HepG2 (cell line): ENCODE results near the gene TAF1B. TPM values are rescaled to one million over a fixed set of nuclear protein-coding genes. Genes with fewer than 3 reads are reported as not detected.

Source experiments
- EZH2 ChIP-seq: conservative IDR thresholded peaks from 2 replicates; pipeline ENCODE4 v1.6.1; 2012; ENCODE audit warnings: mild to moderate bottlenecking, low read depth, low read length, moderate library complexity
- HDAC6 ChIP-seq: fragments of 200-600 bp; sonication (generic); IDR thresholded peaks from 2 replicates; pipeline ENCODE4 v1.7.0; 2017; ENCODE audit warnings: mild to moderate bottlenecking, antibody characterized with exemption, low read length, low read depth
- HMGA1 ChIP-seq: sonication (generic); formaldehyde crosslinking; conservative IDR thresholded peaks from 2 replicates; pipeline ENCODE4 v1.4.0; 2020; ENCODE audit warnings: missing genetic modification reagents
- KDM2A ChIP-seq: sonication (generic); formaldehyde crosslinking; IDR thresholded peaks from 2 replicates; pipeline ENCODE4 v1.4.0; 2020; ENCODE audit warnings: low read depth, missing genetic modification reagents, borderline replicate concordance
- KMT2B ChIP-seq: IDR thresholded peaks from 2 replicates; pipeline ENCODE4 v1.6.1; 2016; ENCODE audit warnings: missing genetic modification reagents, missing compliant biosample characterization
- MIER3 ChIP-seq: IDR thresholded peaks from 2 replicates; pipeline ENCODE4 v1.6.1; 2016; ENCODE audit warnings: missing compliant biosample characterization, borderline replicate concordance
- NFE2L1 ChIP-seq: sonication (generic); formaldehyde crosslinking; IDR thresholded peaks from 2 replicates; pipeline ENCODE4 v1.4.0; 2020; ENCODE audit warnings: missing genetic modification reagents, mild to moderate bottlenecking, borderline replicate concordance
- REL ChIP-seq: sonication (generic); formaldehyde crosslinking; conservative IDR thresholded peaks from 2 replicates; pipeline ENCODE4 v1.8.0; 2022; ENCODE audit warnings: mild to moderate bottlenecking, missing genetic modification reagents, moderate library complexity
- RORA ChIP-seq: sonication (generic); formaldehyde crosslinking; IDR thresholded peaks from 2 replicates; pipeline ENCODE4 v1.5.0; 2020; ENCODE audit warnings: mild to moderate bottlenecking, missing genetic modification reagents, moderate library complexity
- SIX4 ChIP-seq: sonication (generic); formaldehyde crosslinking; IDR thresholded peaks from 2 replicates; pipeline ENCODE4 v1.4.0; 2020; ENCODE audit warnings: missing genetic modification reagents
- SRSF1 ChIP-seq: fragments of 200-400 bp; formaldehyde crosslinking; optimal IDR thresholded peaks from 2 replicates; pipeline ENCODE3; 2017; ENCODE audit warnings: mild to moderate bottlenecking, low read depth, low read length, moderate library complexity
- ZBTB8A ChIP-seq: sonication (generic); formaldehyde crosslinking; IDR thresholded peaks from 2 replicates; pipeline ENCODE4 v1.4.0; 2020; ENCODE audit warnings: mild to moderate bottlenecking, low read depth, missing genetic modification reagents, borderline replicate concordance
- ZEB1 ChIP-seq: IDR thresholded peaks from 2 replicates; pipeline ENCODE4 v1.6.1; 2012; ENCODE audit warnings: mild to moderate bottlenecking, low read depth, inconsistent platforms; ENCODE audit not compliant: insufficient replicate concordance
- ZKSCAN5 ChIP-seq: sonication (generic); formaldehyde crosslinking; IDR thresholded peaks from 2 replicates; pipeline ENCODE4 v1.5.1; 2020; ENCODE audit warnings: mild to moderate bottlenecking, missing genetic modification reagents
- ZNF260 ChIP-seq: sonication (generic); formaldehyde crosslinking; IDR thresholded peaks from 2 replicates; pipeline ENCODE4 v1.4.0; 2020; ENCODE audit warnings: missing genetic modification reagents, low read depth, mild to moderate bottlenecking, borderline replicate concordance
- ZNF367 ChIP-seq: sonication (generic); formaldehyde crosslinking; IDR thresholded peaks from 2 replicates; pipeline ENCODE4 v1.4.0; 2020; ENCODE audit warnings: missing genetic modification reagents, borderline replicate concordance
- ZNF441 ChIP-seq: sonication (generic); formaldehyde crosslinking; IDR thresholded peaks from 2 replicates; pipeline ENCODE4 v1.7.0; 2021; ENCODE audit warnings: missing genetic modification reagents, borderline replicate concordance
- ZNF577 ChIP-seq: sonication (generic); formaldehyde crosslinking; IDR thresholded peaks from 2 replicates; pipeline ENCODE4 v1.4.0; 2020; ENCODE audit warnings: mild to moderate bottlenecking, low read depth, missing genetic modification reagents, borderline replicate concordance
- ZNF614 ChIP-seq: IDR thresholded peaks from 2 replicates; pipeline ENCODE4 v1.6.1; 2018; ENCODE audit warnings: missing biosample characterization, missing genetic modification reagents, inconsistent platforms, borderline replicate concordance
- ZNF878 ChIP-seq: sonication (generic); formaldehyde crosslinking; IDR thresholded peaks from 2 replicates; pipeline ENCODE4 v1.8.1; 2023; ENCODE audit warnings: mild to moderate bottlenecking, missing genetic modification reagents, moderate library complexity
- ZSCAN31 ChIP-seq: sonication (generic); formaldehyde crosslinking; IDR thresholded peaks from 2 replicates; pipeline ENCODE4 v1.5.0; 2020; ENCODE audit warnings: low read depth, mild to moderate bottlenecking, missing genetic modification reagents
- polyA plus RNA-seq, 8 experiments: library from polyadenylated mRNA; depleted of rRNA in 3 of 8; stranded (reverse) in 7 of 8; unstranded in 1 of 8; fragments of >200 nt; fragmentation: Illumina TruSeq in 4 of 8; extraction: Trizol in 4 of 8; gene quantifications; 2 replicates each; pipeline versions ENCODE4 v1.2.1 to v1.2.3, GENCODE V29; 2011 to 2016; ENCODE audit warnings: low read depth in 4 of 8, missing spikeins in 1 of 8, mixed read lengths in 1 of 8; ENCODE audit not compliant: insufficient read depth in 1 of 8
- total RNA-seq, 5 experiments: library from RNA; depleted of rRNA; stranded (reverse); fragments of >200 nt; fragmentation: Illumina TruSeq; extraction: Trizol; gene quantifications; 2 replicates each; pipeline ENCODE4 v1.2.3, GENCODE V29; 2016; ENCODE audit warnings: low read depth in 1 of 5
- TF ChIP-seq, protein P1 (sequence below): sonication (generic); formaldehyde crosslinking; IDR thresholded peaks from 2 replicates; pipeline ENCODE4 v1.4.0; 2020; ENCODE audit warnings: missing genetic modification reagents
- TF ChIP-seq, protein P2 (sequence below): sonication (generic); formaldehyde crosslinking; IDR thresholded peaks from 2 replicates; pipeline ENCODE4 v1.5.1; 2020; ENCODE audit warnings: missing genetic modification reagents, mild to moderate bottlenecking, borderline replicate concordance
- TF ChIP-seq, protein P3 (sequence below): IDR thresholded peaks from 2 replicates; pipeline ENCODE4 v1.6.1; 2012; ENCODE audit warnings: low read length, improper control_type of control experiment
- TF ChIP-seq, protein P4 (sequence below): sonication (generic); formaldehyde crosslinking; IDR thresholded peaks from 2 replicates; pipeline ENCODE4 v1.4.0; 2020; ENCODE audit warnings: missing genetic modification reagents, borderline replicate concordance

Gene TAF1B
- total and polyA plus RNA-seq, 2 of the 13 experiments (the other 11 are each of a cell fraction or from before 2014, with no cell fraction given): 13.3 to 27.7 TPM

DNA sequence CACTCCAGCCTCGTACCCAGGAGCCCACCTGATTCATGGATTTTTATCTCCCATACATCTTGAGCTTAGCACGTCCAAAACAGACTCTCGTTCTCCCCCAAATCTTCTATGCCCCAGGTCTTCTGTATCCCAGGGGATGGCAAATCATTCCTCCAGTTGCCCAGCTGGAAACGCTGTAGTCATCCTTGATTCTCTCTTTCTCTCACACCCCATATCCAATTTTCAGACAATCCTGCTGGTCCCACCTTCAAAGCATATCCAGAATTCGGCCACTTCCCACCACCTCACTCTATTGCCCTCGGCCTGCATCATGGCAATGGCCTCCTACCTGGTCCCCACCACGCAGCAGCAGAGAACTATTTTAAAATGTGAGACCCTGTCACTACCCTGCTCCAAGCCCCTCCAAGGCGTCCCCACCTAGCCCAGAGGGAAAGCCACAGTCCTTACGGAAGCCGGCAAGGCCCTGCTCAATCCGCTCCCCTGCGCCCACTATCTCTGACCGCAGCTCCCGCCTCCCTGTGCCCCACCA, 106.8 kb downstream of the TAF1B start (continued):
- TF ChIP-seq, protein P1, sequence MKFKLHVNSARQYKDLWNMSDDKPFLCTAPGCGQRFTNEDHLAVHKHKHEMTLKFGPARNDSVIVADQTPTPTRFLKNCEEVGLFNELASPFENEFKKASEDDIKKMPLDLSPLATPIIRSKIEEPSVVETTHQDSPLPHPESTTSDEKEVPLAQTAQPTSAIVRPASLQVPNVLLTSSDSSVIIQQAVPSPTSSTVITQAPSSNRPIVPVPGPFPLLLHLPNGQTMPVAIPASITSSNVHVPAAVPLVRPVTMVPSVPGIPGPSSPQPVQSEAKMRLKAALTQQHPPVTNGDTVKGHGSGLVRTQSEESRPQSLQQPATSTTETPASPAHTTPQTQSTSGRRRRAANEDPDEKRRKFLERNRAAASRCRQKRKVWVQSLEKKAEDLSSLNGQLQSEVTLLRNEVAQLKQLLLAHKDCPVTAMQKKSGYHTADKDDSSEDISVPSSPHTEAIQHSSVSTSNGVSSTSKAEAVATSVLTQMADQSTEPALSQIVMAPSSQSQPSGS (CRISPR knock-in tag): no peak
- TF ChIP-seq, protein P2, sequence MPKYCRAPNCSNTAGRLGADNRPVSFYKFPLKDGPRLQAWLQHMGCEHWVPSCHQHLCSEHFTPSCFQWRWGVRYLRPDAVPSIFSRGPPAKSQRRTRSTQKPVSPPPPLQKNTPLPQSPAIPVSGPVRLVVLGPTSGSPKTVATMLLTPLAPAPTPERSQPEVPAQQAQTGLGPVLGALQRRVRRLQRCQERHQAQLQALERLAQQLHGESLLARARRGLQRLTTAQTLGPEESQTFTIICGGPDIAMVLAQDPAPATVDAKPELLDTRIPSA (CRISPR knock-in tag): no peak
- no peak for TF ChIP-seq ZNF441 (CRISPR knock-in tag)
- no peak for TF ChIP-seq ZNF367 (CRISPR knock-in tag)
- TF ChIP-seq EZH2: no peak
- TF ChIP-seq, protein P3, sequence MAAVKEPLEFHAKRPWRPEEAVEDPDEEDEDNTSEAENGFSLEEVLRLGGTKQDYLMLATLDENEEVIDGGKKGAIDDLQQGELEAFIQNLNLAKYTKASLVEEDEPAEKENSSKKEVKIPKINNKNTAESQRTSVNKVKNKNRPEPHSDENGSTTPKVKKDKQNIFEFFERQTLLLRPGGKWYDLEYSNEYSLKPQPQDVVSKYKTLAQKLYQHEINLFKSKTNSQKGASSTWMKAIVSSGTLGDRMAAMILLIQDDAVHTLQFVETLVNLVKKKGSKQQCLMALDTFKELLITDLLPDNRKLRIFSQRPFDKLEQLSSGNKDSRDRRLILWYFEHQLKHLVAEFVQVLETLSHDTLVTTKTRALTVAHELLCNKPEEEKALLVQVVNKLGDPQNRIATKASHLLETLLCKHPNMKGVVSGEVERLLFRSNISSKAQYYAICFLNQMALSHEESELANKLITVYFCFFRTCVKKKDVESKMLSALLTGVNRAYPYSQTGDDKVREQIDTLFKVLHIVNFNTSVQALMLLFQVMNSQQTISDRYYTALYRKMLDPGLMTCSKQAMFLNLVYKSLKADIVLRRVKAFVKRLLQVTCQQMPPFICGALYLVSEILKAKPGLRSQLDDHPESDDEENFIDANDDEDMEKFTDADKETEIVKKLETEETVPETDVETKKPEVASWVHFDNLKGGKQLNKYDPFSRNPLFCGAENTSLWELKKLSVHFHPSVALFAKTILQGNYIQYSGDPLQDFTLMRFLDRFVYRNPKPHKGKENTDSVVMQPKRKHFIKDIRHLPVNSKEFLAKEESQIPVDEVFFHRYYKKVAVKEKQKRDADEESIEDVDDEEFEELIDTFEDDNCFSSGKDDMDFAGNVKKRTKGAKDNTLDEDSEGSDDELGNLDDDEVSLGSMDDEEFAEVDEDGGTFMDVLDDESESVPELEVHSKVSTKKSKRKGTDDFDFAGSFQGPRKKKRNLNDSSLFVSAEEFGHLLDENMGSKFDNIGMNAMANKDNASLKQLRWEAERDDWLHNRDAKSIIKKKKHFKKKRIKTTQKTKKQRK: no peak
- 0 out of 2 replicates have a peak, but pooled peaks have one; percentile 28 for TF ChIP-seq ZNF878
- no peak for TF ChIP-seq ZKSCAN5 (CRISPR knock-in tag)
- TF ChIP-seq, protein P4, sequence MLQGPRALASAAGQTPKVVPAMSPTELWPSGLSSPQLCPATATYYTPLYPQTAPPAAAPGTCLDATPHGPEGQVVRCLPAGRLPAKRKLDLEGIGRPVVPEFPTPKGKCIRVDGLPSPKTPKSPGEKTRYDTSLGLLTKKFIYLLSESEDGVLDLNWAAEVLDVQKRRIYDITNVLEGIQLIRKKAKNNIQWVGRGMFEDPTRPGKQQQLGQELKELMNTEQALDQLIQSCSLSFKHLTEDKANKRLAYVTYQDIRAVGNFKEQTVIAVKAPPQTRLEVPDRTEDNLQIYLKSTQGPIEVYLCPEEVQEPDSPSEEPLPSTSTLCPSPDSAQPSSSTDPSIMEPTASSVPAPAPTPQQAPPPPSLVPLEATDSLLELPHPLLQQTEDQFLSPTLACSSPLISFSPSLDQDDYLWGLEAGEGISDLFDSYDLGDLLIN (CRISPR knock-in tag): no peak
- TF ChIP-seq KDM2A: no peak
- no peak for TF ChIP-seq ZNF577 (CRISPR knock-in tag)
- no peak for TF ChIP-seq ZNF614 (CRISPR knock-in tag)
- TF ChIP-seq SRSF1: no peak
- no peak for TF ChIP-seq ZBTB8A (CRISPR knock-in tag)
- no peak for TF ChIP-seq ZEB1
- TF ChIP-seq REL (CRISPR knock-in tag): no peak
- TF ChIP-seq MIER3: no peak
- no peak for TF ChIP-seq KMT2B (CRISPR knock-in tag)
- no peak for TF ChIP-seq SIX4 (CRISPR knock-in tag)
- no peak for TF ChIP-seq ZSCAN31 (CRISPR knock-in tag)
- TF ChIP-seq RORA: no peak
- no peak for TF ChIP-seq HDAC6
- TF ChIP-seq ZNF260 (CRISPR knock-in tag): no peak
- no peak for TF ChIP-seq HMGA1
- TF ChIP-seq NFE2L1: no peak
